HepG2 (cell line): ENCODE measurements around the gene NAALADL1. TPM values are rescaled to one million over a fixed set of nuclear protein-coding genes. Genes with fewer than 3 reads are reported as not detected.

Experiments
- ARID2 ChIP-seq: sonication (generic); formaldehyde crosslinking; IDR thresholded peaks from 2 replicates; pipeline ENCODE4 v1.8.1; 2022; ENCODE audit warnings: mild to moderate bottlenecking, missing genetic modification reagents, borderline replicate concordance
- BHLHE40 ChIP-seq: IDR thresholded peaks from 2 replicates; pipeline ENCODE4 v1.6.1; 2011; ENCODE audit warnings: low read length, improper control_type of control experiment
- EEA1 ChIP-seq: sonication (generic); formaldehyde crosslinking; IDR thresholded peaks from 2 replicates; pipeline ENCODE4 v1.5.1; 2020; ENCODE audit warnings: mild to moderate bottlenecking, missing genetic modification reagents, borderline replicate concordance
- ETV6 ChIP-seq: sonication (generic); formaldehyde crosslinking; conservative IDR thresholded peaks from 2 replicates; pipeline ENCODE4 v1.4.0; 2020; ENCODE audit warnings: missing genetic modification reagents
- IRX3 ChIP-seq: sonication (generic); formaldehyde crosslinking; IDR thresholded peaks from 2 replicates; pipeline ENCODE4 v1.8.1; 2023; ENCODE audit warnings: mild to moderate bottlenecking, low read depth, missing genetic modification reagents, borderline replicate concordance
- ISX ChIP-seq: sonication (generic); formaldehyde crosslinking; conservative IDR thresholded peaks from 2 replicates; pipeline ENCODE4 v1.5.0; 2020; ENCODE audit warnings: missing genetic modification reagents
- NBN ChIP-seq: fragments of 450-650 bp; conservative IDR thresholded peaks from 2 replicates; pipeline ENCODE4 v1.6.1; 2017
- NRL ChIP-seq: sonication (generic); formaldehyde crosslinking; IDR thresholded peaks from 2 replicates; pipeline ENCODE4 v1.5.0; 2020; ENCODE audit warnings: missing genetic modification reagents, mild to moderate bottlenecking, moderate library complexity, borderline replicate concordance
- ZBTB38 ChIP-seq: sonication (generic); formaldehyde crosslinking; IDR thresholded peaks from 2 replicates; pipeline ENCODE4 v1.5.1; 2020; ENCODE audit warnings: mild to moderate bottlenecking, missing genetic modification reagents
- ZBTB7A ChIP-seq: sonication (generic); formaldehyde crosslinking; IDR thresholded peaks from 2 replicates; pipeline ENCODE4 v1.8.0; 2022; ENCODE audit warnings: mild to moderate bottlenecking, missing genetic modification reagents
- ZNF354B ChIP-seq: sonication (generic); formaldehyde crosslinking; IDR thresholded peaks from 2 replicates; pipeline ENCODE4 v1.8.0; 2022; ENCODE audit warnings: mild to moderate bottlenecking, missing genetic modification reagents
- ZNF782 ChIP-seq: sonication (generic); formaldehyde crosslinking; IDR thresholded peaks from 2 replicates; pipeline ENCODE4 v1.4.0; 2020; ENCODE audit warnings: missing genetic modification reagents, mild to moderate bottlenecking, borderline replicate concordance
- polyA plus RNA-seq, 8 experiments: library from polyadenylated mRNA; depleted of rRNA in 3 of 8; stranded (reverse) in 7 of 8; unstranded in 1 of 8; fragments of >200 nt; fragmentation: Illumina TruSeq in 4 of 8; extraction: Trizol in 4 of 8; gene quantifications; 2 replicates each; pipeline versions ENCODE4 v1.2.1 to v1.2.3, GENCODE V29; 2011 to 2016; ENCODE audit warnings: low read depth in 4 of 8, missing spikeins in 1 of 8, mixed read lengths in 1 of 8; ENCODE audit not compliant: insufficient read depth in 1 of 8
- total RNA-seq, 5 experiments: library from RNA; depleted of rRNA; stranded (reverse); fragments of >200 nt; fragmentation: Illumina TruSeq; extraction: Trizol; gene quantifications; 2 replicates each; pipeline ENCODE4 v1.2.3, GENCODE V29; 2016; ENCODE audit warnings: low read depth in 1 of 5
- TF ChIP-seq, protein P1 (sequence below): sonication (generic); formaldehyde crosslinking; IDR thresholded peaks from 2 replicates; pipeline ENCODE4 v1.8.0; 2022; ENCODE audit warnings: mild to moderate bottlenecking, missing genetic modification reagents, moderate library complexity
- TF ChIP-seq, protein P2 (sequence below): sonication (generic); formaldehyde crosslinking; IDR thresholded peaks from 2 replicates; pipeline ENCODE4 v1.5.1; 2020; ENCODE audit warnings: missing genetic modification reagents, mild to moderate bottlenecking, borderline replicate concordance
- TF ChIP-seq, protein P3 (sequence below): sonication (generic); formaldehyde crosslinking; IDR thresholded peaks from 2 replicates; pipeline ENCODE4 v1.8.0; 2022; ENCODE audit warnings: mild to moderate bottlenecking, missing genetic modification reagents; ENCODE audit not compliant: insufficient replicate concordance
- TF ChIP-seq, protein P4 (sequence below): IDR thresholded peaks from 2 replicates; pipeline ENCODE4 v1.4.0; 2020; ENCODE audit warnings: mild to moderate bottlenecking, missing genetic modification reagents

NAALADL1 gene
- total and polyA plus RNA-seq, 2 of the 13 experiments (the other 11 are each of a cell fraction or from before 2014, with no cell fraction given) = 9.3 to 33.9 TPM

DNA sequence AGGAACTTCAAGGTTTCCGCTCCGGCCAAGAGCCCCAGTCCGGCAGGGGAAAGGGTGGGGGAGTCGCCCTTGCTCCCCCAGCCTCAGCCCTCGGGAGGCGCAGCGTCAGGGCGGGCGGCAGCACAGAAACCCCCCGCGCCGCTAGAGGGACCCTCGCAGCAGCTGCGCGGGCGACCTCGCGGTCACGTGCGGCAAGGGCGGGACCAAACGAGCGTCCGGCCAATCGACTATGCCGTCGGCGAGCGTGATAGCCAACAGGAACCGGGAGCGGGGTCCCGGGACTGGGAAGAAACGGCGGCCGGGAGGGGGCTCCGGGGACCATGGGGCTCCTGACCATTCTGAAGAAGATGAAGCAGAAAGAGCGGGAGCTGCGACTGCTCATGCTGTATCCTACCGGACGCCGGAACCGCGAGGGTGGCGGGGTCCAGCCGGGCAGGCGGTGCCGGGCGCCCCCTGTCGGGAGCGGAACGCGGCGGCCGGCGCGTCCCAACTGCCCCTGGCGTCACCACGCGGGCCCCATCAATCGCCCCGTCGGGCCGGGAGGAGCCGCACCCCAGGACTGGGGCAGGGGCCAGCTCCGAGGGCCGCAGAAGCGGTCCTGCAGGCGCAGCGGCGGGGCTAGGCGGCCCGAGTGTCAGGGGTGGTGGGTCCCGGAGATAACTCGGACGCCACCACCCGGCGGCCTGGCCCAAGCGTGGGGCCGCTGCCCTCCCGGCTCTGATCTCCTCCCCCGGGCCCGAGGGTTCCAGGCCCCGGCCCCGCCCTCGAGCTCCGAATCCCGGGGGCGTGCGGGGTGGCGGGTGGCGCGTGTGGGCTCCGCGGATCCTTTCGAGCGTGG is 44.2 kb downstream of the NAALADL1 start, which contains the start of gene ARL2 (continued):
- no peak for TF ChIP-seq IRX3 (CRISPR knock-in tag)
- TF ChIP-seq, protein P1, sequence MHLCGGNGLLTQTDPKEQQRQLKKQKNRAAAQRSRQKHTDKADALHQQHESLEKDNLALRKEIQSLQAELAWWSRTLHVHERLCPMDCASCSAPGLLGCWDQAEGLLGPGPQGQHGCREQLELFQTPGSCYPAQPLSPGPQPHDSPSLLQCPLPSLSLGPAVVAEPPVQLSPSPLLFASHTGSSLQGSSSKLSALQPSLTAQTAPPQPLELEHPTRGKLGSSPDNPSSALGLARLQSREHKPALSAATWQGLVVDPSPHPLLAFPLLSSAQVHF (CRISPR knock-in tag) = no peak
- TF ChIP-seq BHLHE40 = peak; percentile 97
- TF ChIP-seq, protein P2, sequence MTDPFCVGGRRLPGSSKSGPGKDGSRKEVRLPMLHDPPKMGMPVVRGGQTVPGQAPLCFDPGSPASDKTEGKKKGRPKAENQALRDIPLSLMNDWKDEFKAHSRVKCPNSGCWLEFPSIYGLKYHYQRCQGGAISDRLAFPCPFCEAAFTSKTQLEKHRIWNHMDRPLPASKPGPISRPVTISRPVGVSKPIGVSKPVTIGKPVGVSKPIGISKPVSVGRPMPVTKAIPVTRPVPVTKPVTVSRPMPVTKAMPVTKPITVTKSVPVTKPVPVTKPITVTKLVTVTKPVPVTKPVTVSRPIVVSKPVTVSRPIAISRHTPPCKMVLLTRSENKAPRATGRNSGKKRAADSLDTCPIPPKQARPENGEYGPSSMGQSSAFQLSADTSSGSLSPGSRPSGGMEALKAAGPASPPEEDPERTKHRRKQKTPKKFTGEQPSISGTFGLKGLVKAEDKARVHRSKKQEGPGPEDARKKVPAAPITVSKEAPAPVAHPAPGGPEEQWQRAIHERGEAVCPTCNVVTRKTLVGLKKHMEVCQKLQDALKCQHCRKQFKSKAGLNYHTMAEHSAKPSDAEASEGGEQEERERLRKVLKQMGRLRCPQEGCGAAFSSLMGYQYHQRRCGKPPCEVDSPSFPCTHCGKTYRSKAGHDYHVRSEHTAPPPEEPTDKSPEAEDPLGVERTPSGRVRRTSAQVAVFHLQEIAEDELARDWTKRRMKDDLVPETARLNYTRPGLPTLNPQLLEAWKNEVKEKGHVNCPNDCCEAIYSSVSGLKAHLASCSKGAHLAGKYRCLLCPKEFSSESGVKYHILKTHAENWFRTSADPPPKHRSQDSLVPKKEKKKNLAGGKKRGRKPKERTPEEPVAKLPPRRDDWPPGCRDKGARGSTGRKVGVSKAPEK (CRISPR knock-in tag) = no peak
- no peak; the same call in 1 of the 2 replicates for TF ChIP-seq ARID2 (CRISPR knock-in tag)
- TF ChIP-seq ZBTB7A (CRISPR knock-in tag) = peak; percentile 77
- no peak for TF ChIP-seq ETV6
- TF ChIP-seq EEA1 (CRISPR knock-in tag) = peak; percentile 34; the same call in 1 of the 2 replicates
- peak; percentile 80 for TF ChIP-seq NRL
- no peak for TF ChIP-seq NBN
- TF ChIP-seq ZBTB38 (CRISPR knock-in tag) = peak; percentile 30; the same call in 1 of the 2 replicates
- no peak for TF ChIP-seq ZNF354B
- TF ChIP-seq ISX = 0 out of 2 replicates have a peak, but pooled peaks have one; percentile 22
- TF ChIP-seq, protein P3, sequence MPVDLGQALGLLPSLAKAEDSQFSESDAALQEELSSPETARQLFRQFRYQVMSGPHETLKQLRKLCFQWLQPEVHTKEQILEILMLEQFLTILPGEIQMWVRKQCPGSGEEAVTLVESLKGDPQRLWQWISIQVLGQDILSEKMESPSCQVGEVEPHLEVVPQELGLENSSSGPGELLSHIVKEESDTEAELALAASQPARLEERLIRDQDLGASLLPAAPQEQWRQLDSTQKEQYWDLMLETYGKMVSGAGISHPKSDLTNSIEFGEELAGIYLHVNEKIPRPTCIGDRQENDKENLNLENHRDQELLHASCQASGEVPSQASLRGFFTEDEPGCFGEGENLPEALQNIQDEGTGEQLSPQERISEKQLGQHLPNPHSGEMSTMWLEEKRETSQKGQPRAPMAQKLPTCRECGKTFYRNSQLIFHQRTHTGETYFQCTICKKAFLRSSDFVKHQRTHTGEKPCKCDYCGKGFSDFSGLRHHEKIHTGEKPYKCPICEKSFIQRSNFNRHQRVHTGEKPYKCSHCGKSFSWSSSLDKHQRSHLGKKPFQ = peak; percentile 89
- TF ChIP-seq, protein P4, sequence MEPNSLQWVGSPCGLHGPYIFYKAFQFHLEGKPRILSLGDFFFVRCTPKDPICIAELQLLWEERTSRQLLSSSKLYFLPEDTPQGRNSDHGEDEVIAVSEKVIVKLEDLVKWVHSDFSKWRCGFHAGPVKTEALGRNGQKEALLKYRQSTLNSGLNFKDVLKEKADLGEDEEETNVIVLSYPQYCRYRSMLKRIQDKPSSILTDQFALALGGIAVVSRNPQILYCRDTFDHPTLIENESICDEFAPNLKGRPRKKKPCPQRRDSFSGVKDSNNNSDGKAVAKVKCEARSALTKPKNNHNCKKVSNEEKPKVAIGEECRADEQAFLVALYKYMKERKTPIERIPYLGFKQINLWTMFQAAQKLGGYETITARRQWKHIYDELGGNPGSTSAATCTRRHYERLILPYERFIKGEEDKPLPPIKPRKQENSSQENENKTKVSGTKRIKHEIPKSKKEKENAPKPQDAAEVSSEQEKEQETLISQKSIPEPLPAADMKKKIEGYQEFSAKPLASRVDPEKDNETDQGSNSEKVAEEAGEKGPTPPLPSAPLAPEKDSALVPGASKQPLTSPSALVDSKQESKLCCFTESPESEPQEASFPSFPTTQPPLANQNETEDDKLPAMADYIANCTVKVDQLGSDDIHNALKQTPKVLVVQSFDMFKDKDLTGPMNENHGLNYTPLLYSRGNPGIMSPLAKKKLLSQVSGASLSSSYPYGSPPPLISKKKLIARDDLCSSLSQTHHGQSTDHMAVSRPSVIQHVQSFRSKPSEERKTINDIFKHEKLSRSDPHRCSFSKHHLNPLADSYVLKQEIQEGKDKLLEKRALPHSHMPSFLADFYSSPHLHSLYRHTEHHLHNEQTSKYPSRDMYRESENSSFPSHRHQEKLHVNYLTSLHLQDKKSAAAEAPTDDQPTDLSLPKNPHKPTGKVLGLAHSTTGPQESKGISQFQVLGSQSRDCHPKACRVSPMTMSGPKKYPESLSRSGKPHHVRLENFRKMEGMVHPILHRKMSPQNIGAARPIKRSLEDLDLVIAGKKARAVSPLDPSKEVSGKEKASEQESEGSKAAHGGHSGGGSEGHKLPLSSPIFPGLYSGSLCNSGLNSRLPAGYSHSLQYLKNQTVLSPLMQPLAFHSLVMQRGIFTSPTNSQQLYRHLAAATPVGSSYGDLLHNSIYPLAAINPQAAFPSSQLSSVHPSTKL (CRISPR knock-in tag) = peak; percentile 18; the same call in 1 of the 2 replicates
- TF ChIP-seq ZNF782 (CRISPR knock-in tag) = peak; percentile 65
